Measurements from ENCODE around the gene GIMAP1. TPM values are rescaled to one million over a fixed set of nuclear protein-coding genes. Genes with fewer than 3 reads are reported as not detected.

The GIMAP1 gene
- total RNA-seq, 2 donors from 2014 or later = 5.6 to 8.0 TPM

- no peak overlapping the region for H3K27ac ChIP-seq
- no peaks in the 10 kb centered on the region for H3K36me3 ChIP-seq
Measured at GRCh38 chr7:150728011-150728410, 11.6 kb downstream of the GIMAP1 start.

DNA sequence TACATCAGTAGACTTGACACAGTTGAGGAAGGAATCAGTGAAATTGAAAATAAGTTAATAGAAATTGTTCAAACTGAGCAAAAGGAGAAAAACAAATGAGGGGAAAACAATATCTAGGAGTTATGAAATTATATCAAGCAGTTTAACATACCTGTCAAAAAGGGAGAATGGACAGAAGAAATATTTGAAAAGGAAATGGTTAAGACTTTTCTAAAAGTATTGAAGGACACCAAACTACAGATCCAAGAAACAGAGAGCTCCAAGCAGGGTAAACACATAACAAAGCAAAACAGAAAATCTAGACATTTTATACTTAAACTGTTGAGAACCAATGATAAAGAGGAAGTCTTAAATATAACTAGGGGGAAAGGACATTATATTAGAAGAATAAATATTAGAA is 12.2 kb downstream of the GIMAP1 start:
- H3K9me3 ChIP-seq = peaks cover 0 to 23% of the 10 kb centered on the region in 2 donors
- no peak overlapping the region for H3K4me3 ChIP-seq
- H3K36me3 ChIP-seq = no peaks in the 10 kb centered on the region
- H3K4me1 ChIP-seq = no peaks in the 10 kb centered on the region
- no peak overlapping the region for H3K27ac ChIP-seq
- no peaks in the 10 kb centered on the region for H3K27me3 ChIP-seq
- TF ChIP-seq, protein P1, sequence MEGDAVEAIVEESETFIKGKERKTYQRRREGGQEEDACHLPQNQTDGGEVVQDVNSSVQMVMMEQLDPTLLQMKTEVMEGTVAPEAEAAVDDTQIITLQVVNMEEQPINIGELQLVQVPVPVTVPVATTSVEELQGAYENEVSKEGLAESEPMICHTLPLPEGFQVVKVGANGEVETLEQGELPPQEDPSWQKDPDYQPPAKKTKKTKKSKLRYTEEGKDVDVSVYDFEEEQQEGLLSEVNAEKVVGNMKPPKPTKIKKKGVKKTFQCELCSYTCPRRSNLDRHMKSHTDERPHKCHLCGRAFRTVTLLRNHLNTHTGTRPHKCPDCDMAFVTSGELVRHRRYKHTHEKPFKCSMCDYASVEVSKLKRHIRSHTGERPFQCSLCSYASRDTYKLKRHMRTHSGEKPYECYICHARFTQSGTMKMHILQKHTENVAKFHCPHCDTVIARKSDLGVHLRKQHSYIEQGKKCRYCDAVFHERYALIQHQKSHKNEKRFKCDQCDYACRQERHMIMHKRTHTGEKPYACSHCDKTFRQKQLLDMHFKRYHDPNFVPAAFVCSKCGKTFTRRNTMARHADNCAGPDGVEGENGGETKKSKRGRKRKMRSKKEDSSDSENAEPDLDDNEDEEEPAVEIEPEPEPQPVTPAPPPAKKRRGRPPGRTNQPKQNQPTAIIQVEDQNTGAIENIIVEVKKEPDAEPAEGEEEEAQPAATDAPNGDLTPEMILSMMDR (IDR thresholded peaks at IDR 0.05) = no peak
- DNase-seq (ENCODE audit: low spot score) = no peak

More at GRCh38 chr7:150728011-150728410, 11.6 kb downstream of the GIMAP1 start:
- peaks cover 0 to 23% of the 10 kb centered on the region in 2 donors for H3K9me3 ChIP-seq
- H3K27me3 ChIP-seq = no peaks in the 10 kb centered on the region
- TF ChIP-seq, protein P1 (IDR thresholded peaks at IDR 0.05) = no peak
- no peak overlapping the region for H3K4me3 ChIP-seq
- DNase-seq (ENCODE audit: low spot score) = no peak
- H3K4me1 ChIP-seq = no peaks in the 10 kb centered on the region

DNA sequence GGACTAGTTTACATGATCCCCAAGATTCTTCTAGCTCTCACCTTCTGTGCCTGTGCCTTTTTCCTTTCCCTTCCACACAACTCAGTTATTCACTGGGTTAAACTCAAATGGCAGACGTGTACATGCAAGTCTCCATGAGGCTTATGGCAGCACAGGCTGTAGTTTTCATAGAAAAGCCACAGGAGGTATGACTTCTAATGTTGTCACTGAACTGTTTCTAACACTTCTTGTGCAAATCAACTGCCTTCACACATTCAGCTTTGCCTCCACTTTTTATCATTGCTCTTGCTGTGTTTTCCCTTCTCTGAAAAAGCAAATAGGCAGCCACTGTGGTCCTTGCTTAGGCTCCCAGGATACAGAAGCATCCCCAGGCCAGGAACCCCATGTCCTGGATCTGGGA is 15.5 kb downstream of the GIMAP1 start:
- TF ChIP-seq, protein P1 (IDR thresholded peaks at IDR 0.05) = no peak
- no peaks in the 10 kb centered on the region for H3K27me3 ChIP-seq
- H3K4me3 ChIP-seq = no peak overlapping the region
- H3K4me1 ChIP-seq = peaks cover 0 to 5% of the 10 kb centered on the region in 2 donors
- no peak for DNase-seq (ENCODE audit: low spot score)
- H3K9me3 ChIP-seq = peaks cover 0 to 16% of the 10 kb centered on the region in 2 donors
- H3K36me3 ChIP-seq = no peaks in the 10 kb centered on the region
- no peak overlapping the region for H3K27ac ChIP-seq

GRCh38 chr7:150732786-150733481 is 16.5 kb downstream of the GIMAP1 start:
- TF ChIP-seq, protein P1 (IDR thresholded peaks at IDR 0.05) = no peak
- H3K36me3 ChIP-seq = no peaks in the 10 kb centered on the region
- no peaks in the 10 kb centered on the region for H3K27me3 ChIP-seq
- H3K9me3 ChIP-seq = peaks cover 0 to 15% of the 10 kb centered on the region in 2 donors
- no peak for DNase-seq (ENCODE audit: low spot score)
- H3K4me1 ChIP-seq = peaks cover 0 to 7% of the 10 kb centered on the region in 2 donors
- no peak overlapping the region for H3K27ac ChIP-seq
- H3K4me3 ChIP-seq = no peak overlapping the region

- peaks cover 0 to 8% of the 10 kb centered on the region in 2 donors for H3K9me3 ChIP-seq
- TF ChIP-seq, protein P1 (IDR thresholded peaks at IDR 0.05) = no peak
- no peak overlapping the region for H3K4me3 ChIP-seq
Measured at GRCh38 chr7:150733482-150734095, 17.2 kb downstream of the GIMAP1 start.

More at GRCh38 chr7:150733482-150734095, 17.2 kb downstream of the GIMAP1 start:
- Histone ChIP-seq H3K4me1 (peaks cover 0 to 7% of the 10 kb centered on the region in 2 donors), H3K27me3 (no peaks in the 10 kb centered on the region), H3K27ac (no peak overlapping the region), H3K36me3 (no peaks in the 10 kb centered on the region)
- DNase-seq (ENCODE audit: low spot score) = no peak

All from right atrium auricular region (tissue), 2 donors.